HCT116 (cell line): ENCODE results near the gene ARL15. TPM values are rescaled to one million over a fixed set of nuclear protein-coding genes. Genes with fewer than 3 reads are reported as not detected.
"Not testable (repeated sequence)": the region's sequence is repeated elsewhere in the genome, so short reads cannot be mapped to it uniquely, and the experiment has no call there.

ENCODE experiments used
- ATAC-seq: fragments of 200-7000 bp; cut with Tn5 transposase; 2 replicates; pipeline ENCODE4 v1.9.1; 2020; ENCODE audit warnings: mild to moderate bottlenecking, moderate library complexity
- BruUV-seq: library from RNA; stranded (reverse); fragments of 400-500 nt; replicated peaks from 2 replicates; lab custom pipeline; 2021; lab: Mats Ljungman, UMichigan
- CTCF ChIA-PET: fragments of 300-600 bp; sonication (Branson Sonifier 250); formaldehyde crosslinking; loops from one replicate; lab custom pipeline; 2021; ENCODE audit warnings: antibody characterized with exemption; lab: Charles Lee
- POLR2A ChIA-PET: fragments of 300-600, 350-600 bp; sonication (Branson Sonifier 250); formaldehyde crosslinking; loops from one replicate; lab custom pipeline; 2021; ENCODE audit warnings: antibody characterized with exemption; lab: Charles Lee
- RAD21 ChIA-PET, 2 experiments: fragments of 300-600 bp; sonication (Branson Sonifier 250); formaldehyde crosslinking; loops; one replicate each; lab custom pipeline; 2023; ENCODE audit warnings: low total read pairs in 2 of 2; ENCODE audit not compliant: uncharacterized antibody in 2 of 2, unreplicated experiment in 2 of 2, low non-redundant PET in 1 of 2; lab: Charles Lee
- DNase-seq: peaks from one replicate; pipeline ENCODE4 v3.0.0-alpha.2; 2010; ENCODE audit warnings: low read depth, low spot score
- H2AFZ ChIP-seq: fragments of 200-600 bp; shearing (Covaris generic), sonication (generic); 2 replicates; pipeline ENCODE4 v1.6.1; 2017; ENCODE audit warnings: low read depth, mixed run types, mixed read lengths, antibody characterized with exemption, low read length; ENCODE audit not compliant: poor library complexity, severe bottlenecking
- H3K27ac ChIP-seq: 2 replicates; pipeline ENCODE4 v1.5.1; 2012; ENCODE audit warnings: low read depth, low read length
- H3K27me3 ChIP-seq: fragments of 200-600 bp; sonication (generic); 2 replicates; pipeline ENCODE4 v1.6.1; 2016; ENCODE audit warnings: mixed run types, low read length, mixed read lengths; ENCODE audit not compliant: insufficient read depth
- H3K36me3 ChIP-seq, 2 experiments: fragments of 200-500 bp in 1 of 2; fragments of 200-600 bp in 1 of 2; sonication (Bioruptor generic) in 1 of 2; sonication (generic) in 1 of 2; 2 replicates each; pipeline versions ENCODE4 v1.5.1 to v1.6.1; 2014 to 2016; ENCODE audit warnings: low read length in 2 of 2, inconsistent platforms in 1 of 2, mixed read lengths in 1 of 2, mixed run types in 1 of 2; ENCODE audit not compliant: insufficient read depth in 2 of 2, control insufficient read depth in 1 of 2
- H3K4me1 ChIP-seq, 2 experiments: fragments of 200-600 bp in 1 of 2; sonication (generic) in 1 of 2; 2 replicates each; pipeline versions ENCODE4 v1.5.1 to v1.6.1; 2012 to 2017; ENCODE audit warnings: low read length in 2 of 2, inconsistent platforms in 1 of 2, mild to moderate bottlenecking in 1 of 2, mixed read lengths in 1 of 2, mixed run types in 1 of 2, moderate library complexity in 1 of 2; ENCODE audit not compliant: insufficient read depth in 2 of 2, control insufficient read depth in 1 of 2
- H3K4me2 ChIP-seq: fragments of 200-600 bp; sonication (generic); 2 replicates; pipeline ENCODE4 v1.6.1; 2017; ENCODE audit warnings: mixed run types, low read length, mixed read lengths
- H3K4me3 ChIP-seq, 2 experiments: fragments of 200-600 bp in 1 of 2; sonication (generic) in 1 of 2; replicated peaks in 1 of 2; 2 replicates each; pipeline ENCODE4 v1.5.1; 2011 to 2016; ENCODE audit warnings: low read length in 2 of 2, control low read depth in 1 of 2, low read depth in 1 of 2, mild to moderate bottlenecking in 1 of 2, mixed read lengths in 1 of 2, mixed run types in 1 of 2
- H3K79me2 ChIP-seq: fragments of 200-600 bp; sonication (generic); 2 replicates; pipeline ENCODE4 v1.6.1; 2017; ENCODE audit warnings: mild to moderate bottlenecking, mixed run types, low read length, moderate library complexity, mixed read lengths; ENCODE audit not compliant: insufficient read depth
- H3K9ac ChIP-seq: fragments of 200-600 bp; sonication (generic); 2 replicates; pipeline ENCODE4 v1.6.1; 2016; ENCODE audit warnings: low read length, mixed read lengths
- H3K9me2 ChIP-seq: fragments of 200-600 bp; sonication (generic), shearing (Covaris generic); 2 replicates; pipeline ENCODE4 v1.6.1; 2017; ENCODE audit warnings: mixed run types, mild to moderate bottlenecking, moderate library complexity; ENCODE audit not compliant: insufficient read depth
- H3K9me3 ChIP-seq, 2 experiments: fragments of 200-500 bp in 1 of 2; fragments of 200-600 bp in 1 of 2; sonication (Bioruptor generic) in 1 of 2; sonication (generic) in 1 of 2; 2 replicates each; pipeline ENCODE4 v1.6.1; 2014 to 2017; ENCODE audit warnings: low read length in 2 of 2, mixed read lengths in 2 of 2, inconsistent platforms in 1 of 2, low read depth in 1 of 2, mild to moderate bottlenecking in 1 of 2, mixed run types in 1 of 2, moderate library complexity in 1 of 2; ENCODE audit not compliant: control insufficient read depth in 1 of 2, insufficient read depth in 1 of 2
- H4K20me1 ChIP-seq: fragments of 200-600 bp; sonication (generic), shearing (Covaris generic); 2 replicates; pipeline ENCODE4 v1.6.1; 2017; ENCODE audit warnings: mixed run types, mild to moderate bottlenecking, moderate library complexity; ENCODE audit not compliant: insufficient read depth
- CBX3 ChIP-seq: IDR thresholded peaks from 2 replicates; pipeline ENCODE4 v1.6.1; 2012; ENCODE audit warnings: low read depth
- YY1 ChIP-seq: IDR thresholded peaks from 2 replicates; pipeline ENCODE4 v1.6.1; 2011; ENCODE audit warnings: low read length, low read depth, moderate library complexity, mild to moderate bottlenecking; ENCODE audit not compliant: insufficient replicate concordance; ENCODE audit errors: extremely low read depth
- intact Hi-C: fragments of 100-400 bp; cut with micrococcal nuclease; formaldehyde crosslinking; loops from 2 replicates; pipeline ENCODE4 v1.10.0; 2022
- total RNA-seq: library from RNA; stranded (reverse); gene quantifications from one replicate; pipeline ENCODE4 v1.2.1, GENCODE V29; 2021; ENCODE audit not compliant: unreplicated experiment

The ARL15 gene
- total RNA-seq, 1 experiment from 2014 or later: 15.0 TPM

DNA sequence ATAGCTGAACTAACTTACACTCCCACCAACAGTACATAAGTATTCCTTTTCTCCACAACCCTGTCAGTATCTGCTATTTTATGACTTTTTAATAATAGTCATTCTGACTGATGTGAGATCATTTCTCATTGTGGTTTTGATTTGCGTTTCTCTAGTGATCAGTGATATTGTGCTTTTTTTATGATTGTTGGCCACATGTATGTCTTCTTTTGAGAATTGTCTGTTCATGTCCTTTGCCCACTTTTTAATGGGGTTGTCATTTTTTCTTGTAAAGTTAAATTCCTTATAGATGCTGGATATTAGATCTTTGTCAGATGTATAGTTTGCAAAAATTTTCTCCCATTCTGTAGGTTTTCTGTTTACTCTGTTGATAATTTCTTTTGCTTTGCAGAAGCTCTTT, 42.2 kb upstream of the ARL15 start:
- CTCF ChIA-PET, BruUV-seq: not testable (repeated sequence)

DNA sequence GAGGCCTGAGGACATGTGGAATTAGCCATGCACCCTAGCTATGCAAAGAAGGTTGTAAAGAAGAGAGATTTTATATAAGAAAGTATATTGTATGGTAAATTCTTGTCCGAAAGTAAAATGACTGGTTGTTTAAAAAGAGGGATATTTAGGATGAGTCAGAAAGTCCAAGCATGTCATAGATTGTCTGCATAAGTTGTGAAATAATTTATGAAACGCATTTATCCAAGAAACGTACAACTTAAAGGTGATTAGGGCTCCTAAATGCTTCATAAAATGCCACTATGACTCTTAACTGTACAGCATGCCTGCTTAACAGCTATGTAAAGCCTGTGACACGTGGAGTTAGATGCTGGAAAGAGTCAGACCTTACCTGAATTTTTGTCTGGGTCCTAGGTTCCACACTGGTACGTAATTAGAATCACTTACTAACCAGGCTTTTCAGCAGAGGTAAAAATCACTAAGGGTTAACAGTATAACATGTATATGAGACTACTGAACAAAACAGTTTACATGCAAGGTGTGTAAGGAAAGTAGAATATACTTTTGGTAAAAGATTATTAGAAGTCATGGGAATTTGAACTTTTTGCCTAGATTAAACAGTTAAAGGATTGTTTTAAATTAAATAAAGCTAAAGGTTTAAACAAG, 37.0 kb upstream of the ARL15 start:
- H3K9ac ChIP-seq: no peak overlapping the region
- CTCF ChIA-PET: no interaction called here
- H3K36me3 ChIP-seq: no peaks in the 10 kb centered on the region
- H4K20me1 ChIP-seq: no peaks in the 10 kb centered on the region
- H3K9me3 ChIP-seq: no peaks in the 10 kb centered on the region
- DNase-seq: no peak
- H3K9me2 ChIP-seq: no peaks in the 10 kb centered on the region
- H3K27me3 ChIP-seq: no peaks in the 10 kb centered on the region
- H3K4me2 ChIP-seq: no peak overlapping the region
- no peaks in the 10 kb centered on the region for H3K4me1 ChIP-seq
- H3K79me2 ChIP-seq: no peaks in the 10 kb centered on the region
- no peak overlapping the region for H3K27ac ChIP-seq
- TF ChIP-seq CBX3: 0 out of 2 replicates have a peak, but pooled peaks have one; percentile 16
- TF ChIP-seq YY1: no peak
- H2AFZ ChIP-seq: no peak overlapping the region
- RAD21 ChIA-PET: no interaction called here
- no peak for ATAC-seq
- intact Hi-C loops: no loop called here
- POLR2A ChIA-PET: no interaction called here
- no peak overlapping the region for H3K4me3 ChIP-seq
- no TSS peak for BruUV-seq

More for the DNA sequence above, 42.2 kb upstream of the ARL15 start:
- H3K27ac ChIP-seq, intact Hi-C loops, POLR2A ChIA-PET, H3K79me2 ChIP-seq, H3K4me2 ChIP-seq, H3K9me3 ChIP-seq, H4K20me1 ChIP-seq, H3K4me3 ChIP-seq, H3K27me3 ChIP-seq, H3K4me1 ChIP-seq, H3K36me3 ChIP-seq, H2AFZ ChIP-seq, RAD21 ChIA-PET, H3K9ac ChIP-seq, DNase-seq, H3K9me2 ChIP-seq, ATAC-seq: not testable (repeated sequence)
